Pulmonary artery endothelial cell (primary cell): ENCODE measurements around the gene WDR75. TPM values are rescaled to one million over a fixed set of nuclear protein-coding genes. Genes with fewer than 3 reads are reported as not detected.
"Not testable (repeated sequence)": the region's sequence is repeated elsewhere in the genome, so short reads cannot be mapped to it uniquely, and the experiment has no call there.

Source experiments
- DNase-seq: peaks from one replicate; pipeline ENCODE4 v3.0.0-alpha.2; 2011; ENCODE audit warnings: low read depth, low spot score
- total RNA-seq: library from RNA; depleted of rRNA; stranded (reverse); fragments of >200 nt; gene quantifications from 2 replicates; pipeline ENCODE4 v1.2.3, GENCODE V29; 2014

WDR75 gene
- total RNA-seq: 82.4 and 89.2 TPM in 2 replicates

- peak; percentile 85 for DNase-seq
Observed at GRCh38 chr2:189440947-189441708, at the start of gene WDR75. Gene WDR75, plus strand, starts transcription at chr2:189441474. Its CDS starts 19 bp downstream, at chr2:189441493.

GRCh38 chr2:189393440-189394111, 47.7 kb upstream of the WDR75 start:
- DNase-seq: no peak

GRCh38 chr2:189394525-189394924, 46.7 kb upstream of the WDR75 start:
- no peak for DNase-seq

- DNase-seq: no peak
Observed at GRCh38 chr2:189402932-189403331, 38.3 kb upstream of the WDR75 start.

- no peak for DNase-seq
Observed at GRCh38 chr2:189406586-189407233, 34.6 kb upstream of the WDR75 start.

- DNase-seq: no peak
Observed at GRCh38 chr2:189407281-189408209, 33.7 kb upstream of the WDR75 start.

- DNase-seq: no peak
Observed at GRCh38 chr2:189408294-189408693, 33.0 kb upstream of the WDR75 start.

GRCh38 chr2:189409131-189409530, 32.1 kb upstream of the WDR75 start:
- DNase-seq: no peak

- DNase-seq: no peak
Observed at GRCh38 chr2:189409647-189410046, 31.6 kb upstream of the WDR75 start.

GRCh38 chr2:189411860-189412259, 29.4 kb upstream of the WDR75 start:
- no peak for DNase-seq

- no peak for DNase-seq
Observed at GRCh38 chr2:189412330-189412953, 28.8 kb upstream of the WDR75 start.

GRCh38 chr2:189413249-189413648, 28.0 kb upstream of the WDR75 start:
- no peak for DNase-seq

- no peak for DNase-seq
Observed at GRCh38 chr2:189421644-189422043, 19.6 kb upstream of the WDR75 start.

GRCh38 chr2:189424961-189425360, 16.3 kb upstream of the WDR75 start:
- DNase-seq: no peak

- no peak for DNase-seq
Observed at GRCh38 chr2:189425676-189426075, 15.6 kb upstream of the WDR75 start.

- DNase-seq: no peak
Observed at GRCh38 chr2:189426886-189427285, 14.4 kb upstream of the WDR75 start.

GRCh38 chr2:189427872-189428271, 13.4 kb upstream of the WDR75 start:
- no peak for DNase-seq

GRCh38 chr2:189430448-189430847, 10.8 kb upstream of the WDR75 start:
- not testable (repeated sequence) for DNase-seq

- not testable (repeated sequence) for DNase-seq
Observed at GRCh38 chr2:189435803-189436202, 5.5 kb upstream of the WDR75 start.

GRCh38 chr2:189437926-189438325, 3.3 kb upstream of the WDR75 start:
- no peak for DNase-seq

- no peak for DNase-seq
Observed at GRCh38 chr2:189439342-189439741, 1.9 kb upstream of the WDR75 start.
